Gastrocnemius medialis (tissue), 4 donors: ENCODE data around the gene TNS3. TPM values are rescaled to one million over a fixed set of nuclear protein-coding genes. Genes with fewer than 3 reads are reported as not detected.

Experiments
- ATAC-seq, 2 donors: fragments of 150-250 bp; one replicate each; pipeline ENCODE4 v1.9.1; 2016
- DNase-seq, 2 donors: peaks; one replicate each; pipeline ENCODE4 v3.0.0-alpha.2; 2019
- H3K27ac ChIP-seq, 4 donors: fragments of 200-600 bp; sonication (generic); 1 replicate in 1 of 4; 2 replicates in 3 of 4; pipeline ENCODE4 v1.5.1; 2016 to 2018; ENCODE audit warnings: mild to moderate bottlenecking in 2 of 4, moderate library complexity in 1 of 4
- H3K27me3 ChIP-seq, 3 donors: fragments of 200-600 bp; sonication (generic) in 2 of 3; 1 replicate in 1 of 3; 2 replicates in 2 of 3; pipeline versions ENCODE4 v1.5.1 to v1.6.0; 2016 to 2019; ENCODE audit warnings: mild to moderate bottlenecking in 1 of 3, moderate library complexity in 1 of 3
- H3K36me3 ChIP-seq, 2 donors: fragments of 200-600 bp; sonication (generic) in 1 of 2; one replicate each; pipeline ENCODE4 v1.5.1; 2017 to 2018
- H3K4me1 ChIP-seq, 2 donors: fragments of 200-600 bp; sonication (generic) in 1 of 2; one replicate each; pipeline ENCODE4 v1.5.1; 2016 to 2017; ENCODE audit warnings: mild to moderate bottlenecking in 2 of 2
- H3K4me3 ChIP-seq, 4 donors: fragments of 200-600 bp; sonication (generic) in 3 of 4; 1 replicate in 1 of 4; 2 replicates in 3 of 4; pipeline ENCODE4 v1.5.1; 2016 to 2019; ENCODE audit warnings: mild to moderate bottlenecking in 2 of 4
- H3K9me3 ChIP-seq, 3 donors: fragments of 200-600 bp; sonication (generic) in 2 of 3; 1 replicate in 1 of 3; 2 replicates in 2 of 3; pipeline ENCODE4 v1.5.1; 2016 to 2019
- POLR2A ChIP-seq, 2 donors: fragments of 450-650 bp; IDR thresholded peaks; one replicate each; pipeline ENCODE4 v1.6.1; 2017; ENCODE audit warnings: antibody characterized with exemption in 2 of 2, mild to moderate bottlenecking in 2 of 2, moderate library complexity in 2 of 2
- in situ Hi-C, 4 donors: fragments of 200-750 bp; cut with MboI; loops; one replicate each; pipeline versions ENCODE4 v1.15.0 to v1.8.0; 2017; ENCODE audit warnings: low sequenced_read_pairs in 4 of 4
- intact Hi-C: fragments of 100-400 bp; cut with DNase I; formaldehyde crosslinking; loops from one replicate; pipeline ENCODE4 v1.15.1; 2023; ENCODE audit warnings: low total_unique reads
- total RNA-seq, 4 donors: library from RNA; depleted of rRNA; stranded (reverse); fragments of >200 nt; gene quantifications; one replicate each; pipeline versions ENCODE4 v1.1.0 to v1.2.3, GENCODE V29; 2016
- TF ChIP-seq, protein P1 (sequence below), 5 experiments: fragments of 450-650 bp in 3 of 5; fragments of 200-600 bp in 2 of 5; sonication (generic) in 2 of 5; IDR thresholded peaks in 4 of 5; conservative IDR thresholded peaks in 1 of 5; 1 replicate in 4 of 5; 2 replicates in 1 of 5; pipeline ENCODE4 v1.5.1; 2016 to 2019; ENCODE audit warnings: antibody characterized with exemption in 5 of 5, mild to moderate bottlenecking in 3 of 5, moderate library complexity in 3 of 5

Gene TNS3
- total RNA-seq, 4 donors from 2014 or later = 39.4 to 64.3 (median 50.5) TPM

DNA sequence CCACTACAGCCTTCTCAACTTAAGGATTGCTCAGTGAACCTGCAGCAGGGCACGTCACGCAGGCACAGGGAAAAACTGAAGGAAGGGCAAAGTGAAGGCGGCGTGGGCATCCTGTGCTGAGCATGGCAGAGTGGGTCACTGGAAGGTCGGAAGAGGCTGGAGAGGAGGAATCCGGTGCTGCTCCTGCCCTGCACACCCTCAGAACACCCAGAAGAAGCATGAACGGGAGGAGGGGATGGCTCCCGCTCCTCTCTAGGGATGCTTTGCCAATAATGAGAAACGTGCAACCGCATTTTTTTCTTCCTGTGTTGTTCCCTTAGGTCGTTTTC lies 175.1 kb downstream of the TNS3 start:
- TF ChIP-seq, protein P1, sequence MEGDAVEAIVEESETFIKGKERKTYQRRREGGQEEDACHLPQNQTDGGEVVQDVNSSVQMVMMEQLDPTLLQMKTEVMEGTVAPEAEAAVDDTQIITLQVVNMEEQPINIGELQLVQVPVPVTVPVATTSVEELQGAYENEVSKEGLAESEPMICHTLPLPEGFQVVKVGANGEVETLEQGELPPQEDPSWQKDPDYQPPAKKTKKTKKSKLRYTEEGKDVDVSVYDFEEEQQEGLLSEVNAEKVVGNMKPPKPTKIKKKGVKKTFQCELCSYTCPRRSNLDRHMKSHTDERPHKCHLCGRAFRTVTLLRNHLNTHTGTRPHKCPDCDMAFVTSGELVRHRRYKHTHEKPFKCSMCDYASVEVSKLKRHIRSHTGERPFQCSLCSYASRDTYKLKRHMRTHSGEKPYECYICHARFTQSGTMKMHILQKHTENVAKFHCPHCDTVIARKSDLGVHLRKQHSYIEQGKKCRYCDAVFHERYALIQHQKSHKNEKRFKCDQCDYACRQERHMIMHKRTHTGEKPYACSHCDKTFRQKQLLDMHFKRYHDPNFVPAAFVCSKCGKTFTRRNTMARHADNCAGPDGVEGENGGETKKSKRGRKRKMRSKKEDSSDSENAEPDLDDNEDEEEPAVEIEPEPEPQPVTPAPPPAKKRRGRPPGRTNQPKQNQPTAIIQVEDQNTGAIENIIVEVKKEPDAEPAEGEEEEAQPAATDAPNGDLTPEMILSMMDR (IDR thresholded peaks at IDR 0.05 in 4 of 5, conservative IDR thresholded peaks at IDR 0.05 in 1 of 5) = no peak
- TF ChIP-seq POLR2A (IDR thresholded peaks at IDR 0.05) = no peak
- ATAC-seq = no peak
- peak overlapping the region in 2 of 4 donors; percentile 67 to 77 for H3K27ac ChIP-seq
- peaks cover 0 to 45% of the 10 kb centered on the region in 2 donors for H3K36me3 ChIP-seq
- intact Hi-C loops (no loop called here), in situ Hi-C loops (no loop called here)
- no peaks in the 10 kb centered on the region for H3K9me3 ChIP-seq
- no peaks in the 10 kb centered on the region for H3K27me3 ChIP-seq
- no peak overlapping the region for H3K4me3 ChIP-seq
- peaks cover 19 to 30% of the 10 kb centered on the region in 2 donors for H3K4me1 ChIP-seq
- no peak for DNase-seq

DNA sequence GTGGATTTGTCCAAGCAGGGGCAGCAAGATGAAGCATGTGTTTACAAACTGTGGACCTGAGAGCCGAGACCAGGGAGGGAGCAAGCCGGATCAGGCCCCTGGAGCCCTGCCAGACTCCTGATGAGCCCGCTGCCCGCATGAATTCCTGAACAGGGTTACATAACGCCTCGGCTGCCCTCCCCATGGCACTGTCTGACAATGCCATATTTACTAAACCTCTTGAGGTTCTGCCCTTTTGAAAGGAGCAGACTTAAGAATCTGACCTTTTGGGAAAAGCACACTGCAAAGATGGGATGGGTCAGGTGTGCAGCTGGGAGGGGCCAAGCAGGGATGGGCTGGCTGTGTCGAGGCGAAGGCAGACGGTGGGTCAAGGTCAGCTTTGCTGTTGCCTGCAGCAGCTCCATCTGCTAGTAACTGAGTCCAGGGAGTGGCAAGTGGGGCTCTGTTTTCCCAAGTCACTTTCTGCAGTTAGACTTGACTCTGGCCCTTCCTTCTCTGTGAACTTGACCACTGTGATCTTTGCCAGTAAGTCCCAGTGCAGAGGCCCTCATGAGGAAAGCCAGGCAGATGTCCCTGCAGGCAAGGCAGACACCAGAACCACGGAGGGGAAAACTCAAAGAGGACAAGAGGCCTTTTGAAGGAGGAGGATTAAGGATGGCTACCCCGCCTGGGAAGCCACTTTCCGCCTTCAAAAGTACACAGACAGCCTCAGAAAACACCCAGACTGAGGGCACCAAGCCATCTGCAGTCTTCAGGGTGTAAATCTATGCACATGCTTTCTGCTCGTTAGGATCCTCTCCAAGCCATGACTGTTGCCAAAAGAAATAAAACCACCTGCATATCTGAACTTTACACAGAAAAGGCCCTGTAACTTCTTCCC lies 175.8 kb downstream of the TNS3 start:
- in situ Hi-C loops (no loop called here), intact Hi-C loops (no loop called here)
- Histone ChIP-seq H3K4me1 (peaks cover 19 to 30% of the 10 kb centered on the region in 2 donors), H3K4me3 (peak overlapping the region in 2 of 4 donors; percentile 2 to 11), H3K27ac (peak overlapping the region; percentile 61 to 77 (median 67)), H3K36me3 (peaks cover 0 to 44% of the 10 kb centered on the region in 2 donors), H3K27me3 (no peaks in the 10 kb centered on the region), H3K9me3 (no peaks in the 10 kb centered on the region)
- DNase-seq (peak; percentile 48 to 72), ATAC-seq (peak; percentile 64 to 85)
- TF ChIP-seq, protein P1 (IDR thresholded peaks at IDR 0.05 in 4 of 5, conservative IDR thresholded peaks at IDR 0.05 in 1 of 5) = no peak
- TF ChIP-seq POLR2A (IDR thresholded peaks at IDR 0.05) = no peak

- Histone ChIP-seq H3K4me3 (peak overlapping the region in 2 of 4 donors; percentile 2 to 11), H3K27ac (peak overlapping the region; percentile 61 to 77 (median 67)), H3K27me3 (no peaks in the 10 kb centered on the region), H3K9me3 (no peaks in the 10 kb centered on the region), H3K36me3 (peaks cover 0 to 43% of the 10 kb centered on the region in 2 donors), H3K4me1 (peaks cover 19 to 30% of the 10 kb centered on the region in 2 donors)
- ATAC-seq = peak in 1 of 2 donors; percentile 34
- in situ Hi-C loops (no loop called here), intact Hi-C loops (no loop called here)
- no peak for TF ChIP-seq POLR2A (IDR thresholded peaks at IDR 0.05)
- TF ChIP-seq, protein P1 (IDR thresholded peaks at IDR 0.05 in 4 of 5, conservative IDR thresholded peaks at IDR 0.05 in 1 of 5) = no peak
- DNase-seq = no peak
Observed at GRCh38 chr7:47405286-47405904, 176.5 kb downstream of the TNS3 start.

DNA sequence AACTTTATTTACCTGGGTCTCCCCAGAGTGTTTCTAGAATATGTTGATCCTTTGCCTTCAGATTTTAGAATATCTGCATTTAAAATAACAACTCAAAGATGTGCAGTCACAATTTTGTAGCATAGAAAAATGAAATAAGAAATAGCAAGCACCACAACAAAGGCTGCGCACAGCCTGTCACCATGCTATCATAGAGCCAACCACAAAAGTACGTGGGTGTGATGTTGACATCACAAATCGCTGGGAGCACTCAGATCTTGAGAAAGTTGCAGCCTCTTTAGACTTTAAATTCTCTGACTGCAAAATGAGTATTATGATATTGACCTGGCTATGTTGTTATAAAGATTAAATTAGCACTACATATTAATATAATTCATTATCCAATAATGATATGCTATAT lies 177.9 kb downstream of the TNS3 start:
- in situ Hi-C loops (no loop called here), intact Hi-C loops (no loop called here)
- Histone ChIP-seq H3K27ac (no peak overlapping the region), H3K4me1 (peaks cover 19 to 30% of the 10 kb centered on the region in 2 donors), H3K36me3 (peaks cover 0 to 36% of the 10 kb centered on the region in 2 donors), H3K27me3 (no peaks in the 10 kb centered on the region), H3K4me3 (no peak overlapping the region), H3K9me3 (no peaks in the 10 kb centered on the region)
- ATAC-seq (no peak), DNase-seq (peak in 1 of 2 donors; percentile 1)
- TF ChIP-seq, protein P1 (IDR thresholded peaks at IDR 0.05 in 4 of 5, conservative IDR thresholded peaks at IDR 0.05 in 1 of 5) = no peak
